GM18909 (cell line): ENCODE measurements around the gene GDPD1.
"Not testable (repeated sequence)": the region's sequence is repeated elsewhere in the genome, so short reads cannot be mapped to it uniquely, and the experiment has no call there.

ENCODE experiments used
- ATAC-seq: cut with Tn5 transposase; IDR thresholded peaks from one replicate; pipeline ENCODE4 v1.9.1; 2021; ENCODE audit warnings: mild to moderate bottlenecking; ENCODE audit not compliant: unreplicated experiment, poor library complexity

GDPD1 gene

GRCh38 chr17:59238906-59239305 lies 18.6 kb downstream of the GDPD1 start:
- no peak for ATAC-seq

- no peak for ATAC-seq
These were observed 23.8 kb downstream of the GDPD1 start for GRCh38 chr17:59244081-59244480.

DNA sequence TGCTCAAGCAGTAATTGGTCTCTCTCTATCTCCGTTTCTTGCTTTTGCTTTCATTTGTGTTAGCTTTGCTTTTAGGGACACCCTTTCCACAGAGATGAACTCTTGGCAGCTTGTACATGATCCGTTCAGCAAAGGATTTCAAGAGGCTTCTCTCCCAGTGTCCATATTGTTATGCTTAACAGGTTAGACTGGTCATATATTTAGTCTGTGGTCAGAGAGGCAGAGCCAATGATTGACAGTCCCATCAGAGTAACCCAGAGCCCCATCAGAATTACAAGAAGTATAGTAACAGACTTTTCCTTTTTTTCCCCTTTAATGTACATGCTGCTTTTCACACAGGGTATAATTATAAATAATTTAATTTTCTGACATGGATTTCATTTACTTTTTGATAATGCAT lies 34.4 kb downstream of the GDPD1 start:
- no peak for ATAC-seq

- no peak for ATAC-seq
These were observed 36.8 kb downstream of the GDPD1 start for GRCh38 chr17:59257101-59257500.

- ATAC-seq = no peak
These were observed 40.4 kb downstream of the GDPD1 start for GRCh38 chr17:59260722-59261121.

DNA sequence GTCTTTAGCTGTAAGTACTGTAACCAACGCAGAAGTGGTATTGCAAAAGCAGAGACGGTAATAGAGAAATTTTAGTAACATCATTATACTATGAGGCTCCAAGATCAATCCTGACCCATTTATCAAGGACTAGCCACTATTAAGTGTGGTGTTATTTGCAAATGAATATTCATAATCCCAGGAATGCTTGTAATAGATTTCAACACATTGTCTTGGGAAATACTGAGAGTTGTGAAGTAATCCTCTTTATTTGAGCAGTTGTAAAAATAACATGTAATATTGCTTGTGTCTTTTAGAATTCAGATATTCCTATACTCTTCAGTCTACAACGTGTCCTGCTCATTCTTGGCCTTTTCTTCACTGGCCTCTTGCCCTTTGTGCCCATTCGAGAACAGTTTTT lies 46.4 kb downstream of the GDPD1 start:
- ATAC-seq = no peak

GRCh38 chr17:59267776-59268175 lies 47.5 kb downstream of the GDPD1 start:
- ATAC-seq = no peak

GRCh38 chr17:59275618-59276017 lies 55.3 kb downstream of the GDPD1 start:
- ATAC-seq = no peak

- ATAC-seq = peak; percentile 72
These were observed 56.7 kb downstream of the GDPD1 start for GRCh38 chr17:59277031-59277430.

GRCh38 chr17:59278406-59278805 lies 58.1 kb downstream of the GDPD1 start:
- ATAC-seq = no peak

DNA sequence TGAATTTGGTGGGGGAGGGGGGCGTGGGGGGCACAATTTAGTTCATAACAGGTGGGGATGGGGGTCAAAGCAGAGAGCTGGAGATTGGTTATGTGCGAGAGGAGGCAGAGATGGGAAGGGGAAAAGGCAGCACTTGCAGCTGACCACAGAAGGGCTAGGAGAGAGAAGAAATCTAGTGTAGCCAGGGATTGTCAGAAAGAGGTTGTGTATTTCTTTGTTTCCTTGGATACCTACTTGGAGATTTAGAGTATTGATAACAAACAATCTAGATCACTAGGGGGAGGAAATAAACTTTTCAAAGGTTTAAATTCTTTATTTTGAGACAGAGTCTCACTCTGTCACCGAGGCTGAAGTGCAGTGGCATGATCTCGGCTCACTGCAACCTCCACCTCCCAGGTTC lies 64.0 kb downstream of the GDPD1 start:
- no peak for ATAC-seq

- no peak for ATAC-seq
These were observed 67.1 kb downstream of the GDPD1 start for GRCh38 chr17:59287452-59287851.

DNA sequence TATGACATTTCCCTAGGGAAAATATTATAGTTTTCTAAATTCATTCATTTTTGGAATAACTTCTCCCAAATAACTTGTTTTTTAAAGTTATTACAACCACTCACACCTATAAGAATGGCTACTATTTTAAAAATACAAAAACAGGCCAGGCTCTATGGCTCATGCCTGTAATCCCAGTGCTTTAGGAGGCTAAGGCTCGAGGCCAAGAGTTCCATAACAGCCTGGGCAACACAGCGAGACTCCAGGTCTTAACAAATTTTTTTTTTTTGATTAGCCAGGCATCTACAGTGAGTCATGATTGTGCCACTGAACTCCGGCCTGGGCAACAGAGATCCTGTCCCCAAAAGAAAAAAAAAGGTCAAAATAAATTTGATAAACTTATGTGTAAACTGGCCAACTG lies 67.6 kb downstream of the GDPD1 start:
- no peak for ATAC-seq

GRCh38 chr17:59289981-59290301 lies 69.6 kb downstream of the GDPD1 start:
- no peak for ATAC-seq

DNA sequence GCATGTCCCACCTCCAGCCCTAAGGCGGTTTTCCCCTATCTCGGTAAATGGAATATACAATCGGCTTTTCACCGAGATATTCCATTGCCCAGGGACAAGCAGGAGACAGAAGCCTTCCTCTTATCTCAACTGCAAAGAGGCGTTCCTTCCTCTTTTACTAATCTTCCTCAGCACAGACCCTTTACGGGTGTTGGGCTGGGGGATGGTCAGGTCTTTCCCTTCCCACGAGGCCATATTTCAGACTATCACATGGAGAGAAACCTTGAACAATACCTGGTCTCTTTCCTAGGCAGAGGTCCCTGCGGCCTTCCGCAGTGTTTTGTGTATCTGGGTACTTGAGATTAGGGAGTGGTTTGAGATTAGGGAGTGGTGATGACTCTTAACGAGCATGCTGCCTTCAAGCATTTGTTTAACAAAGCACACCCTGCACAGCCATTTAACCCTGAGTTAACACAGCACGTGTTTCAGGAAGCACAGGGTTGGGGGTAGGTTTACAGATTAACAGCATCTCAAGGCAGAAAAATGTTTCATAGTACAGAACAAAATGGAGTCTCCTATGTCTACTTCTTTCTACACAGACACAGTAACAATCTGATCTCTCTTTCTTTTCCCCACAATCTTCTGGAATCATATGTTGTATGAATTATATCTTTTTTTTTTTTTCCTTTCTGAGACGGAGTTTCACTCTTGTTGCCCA lies 70.1 kb downstream of the GDPD1 start:
- ATAC-seq = not testable (repeated sequence)

DNA sequence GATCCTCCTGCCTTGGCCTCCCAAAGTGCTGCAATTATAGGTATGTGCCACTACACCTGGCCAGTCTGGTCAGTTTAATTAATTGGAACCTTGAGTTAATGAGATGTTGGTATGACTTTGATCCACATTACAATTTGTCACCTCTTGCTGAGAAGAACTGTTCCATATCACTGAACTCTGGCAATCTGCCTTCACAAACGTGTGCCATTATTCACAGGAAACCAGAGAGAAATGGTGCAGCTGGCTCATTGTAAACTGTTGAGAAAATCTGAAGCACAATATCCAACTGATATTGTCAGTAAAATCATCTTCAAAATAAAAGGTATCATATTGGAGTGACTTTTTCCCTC lies 71.8 kb downstream of the GDPD1 start:
- ATAC-seq = no peak

GRCh38 chr17:59296190-59296589 lies 75.9 kb downstream of the GDPD1 start:
- ATAC-seq = no peak

DNA sequence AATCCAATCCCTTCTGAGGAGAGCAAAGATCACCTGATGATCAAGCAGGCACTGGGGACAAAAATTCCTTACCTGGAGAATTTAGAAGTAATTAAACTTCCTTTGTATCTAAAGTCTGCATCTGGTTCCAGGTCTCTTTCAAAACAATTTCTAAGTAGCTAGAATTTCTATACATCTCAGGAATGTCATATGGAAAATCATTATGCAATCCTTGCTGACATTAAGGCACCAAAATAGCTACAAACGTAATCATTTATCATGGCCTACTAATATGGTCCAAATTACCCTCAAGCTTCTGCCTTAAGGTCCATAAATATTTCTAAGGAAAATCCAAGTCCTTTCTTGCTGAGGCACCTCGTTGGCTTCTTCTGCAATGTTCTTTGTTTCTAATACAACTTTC lies 78.2 kb downstream of the GDPD1 start:
- ATAC-seq = no peak

DNA sequence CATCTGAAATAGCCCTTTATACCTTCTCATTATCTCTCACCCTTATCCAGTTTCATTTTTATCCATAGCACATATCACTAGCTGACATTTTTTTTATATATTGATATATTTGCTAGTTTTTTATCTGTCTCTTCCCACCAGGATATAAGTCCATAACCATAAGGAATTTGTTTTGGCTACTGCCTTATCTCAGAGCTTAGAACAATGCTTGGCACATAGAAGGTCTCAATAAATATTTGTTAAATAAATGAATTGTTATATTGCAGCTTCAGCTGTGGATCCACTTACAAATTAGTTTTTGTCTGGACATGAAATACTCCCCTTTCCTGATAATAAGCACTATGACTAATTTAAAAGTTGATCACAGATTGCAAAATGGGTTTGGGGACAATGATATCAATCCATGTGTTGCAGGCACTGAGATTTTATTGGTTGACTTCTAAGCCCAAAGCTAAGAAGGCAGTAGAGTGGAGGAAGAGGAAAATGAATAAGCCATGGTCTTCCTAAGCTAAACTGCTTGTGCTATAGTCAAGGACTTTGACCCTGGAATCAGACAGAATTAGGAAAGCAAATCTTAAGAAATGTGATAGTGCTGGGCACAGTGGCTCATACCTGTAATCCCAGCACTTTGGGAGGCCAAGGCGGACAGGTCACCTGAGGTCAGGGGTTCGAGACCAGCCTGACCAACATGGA lies 79.2 kb downstream of the GDPD1 start:
- no peak for ATAC-seq

- ATAC-seq = no peak
These were observed 80.6 kb downstream of the GDPD1 start for GRCh38 chr17:59300941-59301340.

DNA sequence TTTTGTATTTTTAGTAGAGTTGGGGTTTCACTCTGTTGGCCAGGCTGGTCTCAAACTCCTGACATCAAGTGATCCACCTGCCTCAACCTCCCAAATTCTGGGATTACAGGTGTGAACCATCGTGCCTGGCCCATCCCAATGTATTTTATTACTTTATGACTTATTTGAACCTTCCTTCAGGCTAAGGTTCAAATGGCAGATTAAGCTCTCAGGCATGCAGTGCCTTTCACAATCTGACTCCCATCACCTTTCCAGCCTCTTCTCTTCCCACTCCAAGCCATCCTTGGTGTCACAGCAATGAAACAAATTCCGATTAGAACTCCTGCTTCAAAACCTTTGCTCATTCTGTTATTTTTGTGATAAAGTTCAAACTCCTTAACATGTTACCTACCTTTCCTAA lies 84.5 kb downstream of the GDPD1 start:
- no peak for ATAC-seq

GRCh38 chr17:59310263-59310920 lies 90.1 kb downstream of the GDPD1 start:
- no peak for ATAC-seq
